Measurements from ENCODE around the gene ICOS. TPM values are rescaled to one million over a fixed set of nuclear protein-coding genes. Genes with fewer than 3 reads are reported as not detected.

ICOS gene
- total and polyA plus RNA-seq, 4 donors: 0.49 to 3.1 (median 0.76) TPM

- no peaks in the 10 kb centered on the region for H3K27me3 ChIP-seq (ENCODE audit: control insufficient read depth in 3 of 3, insufficient read depth in 3 of 3, low read length in 2 of 3)
- TF ChIP-seq CTCF (IDR thresholded peaks at IDR 0.05; ENCODE audit: control extremely low read depth, extremely low read depth): no peak
- DNase-seq: no peak
- 93 to 94% methylated on average over 6 of the region's 6 CpGs for WGBS, 2 donors
- H3K9ac ChIP-seq (ENCODE audit: insufficient read depth in 1 of 2, low read length in 2 of 2): no peak overlapping the region
- no peak overlapping the region for H3K4me3 ChIP-seq
- H3K27ac ChIP-seq (ENCODE audit: low read depth in 1 of 2, low read length in 1 of 2): no peak overlapping the region
- H3K36me3 ChIP-seq (ENCODE audit: control insufficient read depth in 4 of 4, insufficient read depth in 4 of 4, low read length in 4 of 4): no peaks in the 10 kb centered on the region
- ATAC-seq (ENCODE audit: insufficient read depth, low FRiP score): no peak
- H3K9me3 ChIP-seq (ENCODE audit: control insufficient read depth in 4 of 4, insufficient read depth in 3 of 4, low read length in 3 of 4): no peaks in the 10 kb centered on the region
- H3K4me1 ChIP-seq (ENCODE audit: control insufficient read depth in 5 of 5, insufficient read depth in 5 of 5, low read length in 5 of 5): peaks cover 0 to 19% (median 6%) of the 10 kb centered on the region in 5 donors
These were observed 71.8 kb downstream of the ICOS start for GRCh38 chr2:204008352-204008751.

GRCh38 chr2:204010628-204011560 lies 74.3 kb downstream of the ICOS start:
- Histone ChIP-seq H3K9me3 (ENCODE audit: control insufficient read depth in 4 of 4, insufficient read depth in 3 of 4, low read length in 3 of 4) (no peaks in the 10 kb centered on the region), H3K9ac (ENCODE audit: insufficient read depth in 1 of 2, low read length in 2 of 2) (no peak overlapping the region), H3K27ac (ENCODE audit: low read depth in 1 of 2, low read length in 1 of 2) (no peak overlapping the region), H3K4me3 (no peak overlapping the region), H3K27me3 (ENCODE audit: control insufficient read depth in 3 of 3, insufficient read depth in 3 of 3, low read length in 2 of 3) (no peaks in the 10 kb centered on the region), H3K4me1 (ENCODE audit: control insufficient read depth in 5 of 5, insufficient read depth in 5 of 5, low read length in 5 of 5) (peaks cover 0 to 19% (median 6%) of the 10 kb centered on the region in 5 donors), H3K36me3 (ENCODE audit: control insufficient read depth in 4 of 4, insufficient read depth in 4 of 4, low read length in 4 of 4) (no peaks in the 10 kb centered on the region)
- TF ChIP-seq CTCF (IDR thresholded peaks at IDR 0.05; ENCODE audit: control extremely low read depth, extremely low read depth): no peak
- DNase-seq: peak in 1 of 3 donors; percentile 21
- ATAC-seq (ENCODE audit: insufficient read depth, low FRiP score): no peak
- 81 to 96% methylated on average over 4 of the region's 4 CpGs for WGBS, 2 donors

Other genes starting within 250 kb of the ICOS start
- 1 to 10 TPM; 1.0 to 3.0 TPM for gene CD28, start 230.1 kb upstream of the ICOS start, total RNA-seq
- gene CD28, start 230.1 kb upstream of the ICOS start, polyA plus RNA-seq: under 1 TPM; 0.14 to 0.84 TPM
- gene CTLA4, start 69.0 kb upstream of the ICOS start, total RNA-seq: 1 to 10 TPM; 1.0 to 3.9 TPM
- 1 to 10 TPM in 1 of 2 donors, under 1 TPM in 1; 0.10 to 1.8 TPM for gene CTLA4, start 69.0 kb upstream of the ICOS start, polyA plus RNA-seq